Panc1 (cell line): Measurements from ENCODE around the gene IL17D. TPM values are rescaled to one million over a fixed set of nuclear protein-coding genes. Genes with fewer than 3 reads are reported as not detected.
"Not testable (repeated sequence)": the region's sequence is repeated elsewhere in the genome, so short reads cannot be mapped to it uniquely, and the experiment has no call there.

ENCODE experiments used
- ATAC-seq: fragments of 200-7000 bp; cut with Tn5 transposase; 2 replicates; pipeline ENCODE4 v1.9.1; 2020; ENCODE audit warnings: mild to moderate bottlenecking, moderate library complexity
- BruUV-seq: library from RNA; stranded (reverse); fragments of 400-500 nt; replicated peaks from 2 replicates; lab custom pipeline; 2021; lab: Mats Ljungman, UMichigan
- CTCF ChIA-PET: fragments of 300-600 bp; sonication (Branson Sonifier 250); formaldehyde crosslinking; loops from one replicate; lab custom pipeline; 2022; ENCODE audit warnings: antibody characterized with exemption; lab: Charles Lee
- POLR2A ChIA-PET: fragments of 300-600 bp; sonication (Branson Sonifier 250); formaldehyde crosslinking; loops from one replicate; lab custom pipeline; 2022; ENCODE audit warnings: antibody characterized with exemption; lab: Charles Lee
- DNase-seq: peaks from one replicate; pipeline ENCODE4 v3.0.0-alpha.2; 2010; ENCODE audit warnings: low read depth, low spot score
- H3K27ac ChIP-seq: 2 replicates; pipeline ENCODE4 v1.5.1; 2011; ENCODE audit warnings: mild to moderate bottlenecking, low read length, inconsistent platforms
- H3K27me3 ChIP-seq: fragments of 200-500 bp; sonication (Bioruptor generic); 2 replicates; pipeline ENCODE4 v1.6.0; 2014; ENCODE audit warnings: low read length, inconsistent platforms; ENCODE audit not compliant: control insufficient read depth, insufficient read depth
- H3K36me3 ChIP-seq: fragments of 200-500 bp; sonication (Bioruptor generic); 2 replicates; pipeline ENCODE4 v1.5.1; 2014; ENCODE audit warnings: inconsistent platforms, mild to moderate bottlenecking, low read length, moderate library complexity; ENCODE audit not compliant: control insufficient read depth, insufficient read depth
- H3K4me1 ChIP-seq: 2 replicates; pipeline ENCODE4 v1.5.1; 2011; ENCODE audit warnings: inconsistent platforms, mild to moderate bottlenecking, low read length, moderate library complexity; ENCODE audit not compliant: control insufficient read depth, insufficient read depth
- H3K4me3 ChIP-seq, 2 experiments: 2 replicates each; pipeline ENCODE4 v1.5.1; 2011 to 2012; ENCODE audit warnings: low read depth in 2 of 2, low read length in 2 of 2, mild to moderate bottlenecking in 2 of 2, inconsistent platforms in 1 of 2, moderate library complexity in 1 of 2
- H3K9me3 ChIP-seq: fragments of 200-500 bp; sonication (Bioruptor generic); 2 replicates; pipeline ENCODE4 v1.5.1; 2014; ENCODE audit warnings: low read depth, mild to moderate bottlenecking, inconsistent platforms, low read length, moderate library complexity; ENCODE audit not compliant: control insufficient read depth, insufficient read depth
- POLR2AphosphoS5 ChIP-seq: IDR thresholded peaks from 2 replicates; pipeline ENCODE4 v1.6.1; 2012; ENCODE audit warnings: mild to moderate bottlenecking, low read depth, low read length, moderate library complexity
- REST ChIP-seq, 2 experiments: IDR thresholded peaks; 2 replicates each; pipeline ENCODE4 v1.6.1; 2011 to 2012; ENCODE audit warnings: low read depth in 2 of 2, control low read depth in 1 of 2, low read length in 1 of 2, mild to moderate bottlenecking in 1 of 2, moderate library complexity in 1 of 2; ENCODE audit not compliant: insufficient read depth in 1 of 2
- SIN3A ChIP-seq: IDR thresholded peaks from 2 replicates; pipeline ENCODE4 v1.6.1; 2012; ENCODE audit warnings: low read depth, mild to moderate bottlenecking, low read length, moderate library complexity, borderline replicate concordance; ENCODE audit not compliant: insufficient read depth
- TCF7L2 ChIP-seq: IDR thresholded peaks from 2 replicates; pipeline ENCODE4 v1.6.1; 2011; ENCODE audit warnings: mild to moderate bottlenecking, low read depth, low read length, inconsistent platforms
- in situ Hi-C: cut with HindIII; loops from 2 replicates; pipeline ENCODE4 v1.10.0; 2016; ENCODE audit warnings: low sequenced_read_pairs, low pct_unique_long_range_greater_than_20kb
- intact Hi-C: fragments of 100-400 bp; cut with micrococcal nuclease; formaldehyde crosslinking; loops from one replicate; pipeline ENCODE4 v1.10.0; 2022; ENCODE audit not compliant: unreplicated experiment
- total RNA-seq: library from RNA; stranded (reverse); gene quantifications from one replicate; pipeline ENCODE4 v1.2.1, GENCODE V29; 2021; ENCODE audit not compliant: unreplicated experiment
- TF ChIP-seq, protein P1 (sequence below): fragments of 450-650 bp; IDR thresholded peaks from 2 replicates; pipeline ENCODE4 v1.5.1; 2017; ENCODE audit warnings: mild to moderate bottlenecking

IL17D gene
- total RNA-seq, 1 experiment from 2014 or later = 0.46 TPM

- TF ChIP-seq SIN3A (no peak), POLR2AphosphoS5 (no peak), TCF7L2 (no peak)
- TF ChIP-seq, protein P1, sequence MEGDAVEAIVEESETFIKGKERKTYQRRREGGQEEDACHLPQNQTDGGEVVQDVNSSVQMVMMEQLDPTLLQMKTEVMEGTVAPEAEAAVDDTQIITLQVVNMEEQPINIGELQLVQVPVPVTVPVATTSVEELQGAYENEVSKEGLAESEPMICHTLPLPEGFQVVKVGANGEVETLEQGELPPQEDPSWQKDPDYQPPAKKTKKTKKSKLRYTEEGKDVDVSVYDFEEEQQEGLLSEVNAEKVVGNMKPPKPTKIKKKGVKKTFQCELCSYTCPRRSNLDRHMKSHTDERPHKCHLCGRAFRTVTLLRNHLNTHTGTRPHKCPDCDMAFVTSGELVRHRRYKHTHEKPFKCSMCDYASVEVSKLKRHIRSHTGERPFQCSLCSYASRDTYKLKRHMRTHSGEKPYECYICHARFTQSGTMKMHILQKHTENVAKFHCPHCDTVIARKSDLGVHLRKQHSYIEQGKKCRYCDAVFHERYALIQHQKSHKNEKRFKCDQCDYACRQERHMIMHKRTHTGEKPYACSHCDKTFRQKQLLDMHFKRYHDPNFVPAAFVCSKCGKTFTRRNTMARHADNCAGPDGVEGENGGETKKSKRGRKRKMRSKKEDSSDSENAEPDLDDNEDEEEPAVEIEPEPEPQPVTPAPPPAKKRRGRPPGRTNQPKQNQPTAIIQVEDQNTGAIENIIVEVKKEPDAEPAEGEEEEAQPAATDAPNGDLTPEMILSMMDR = no peak
- DNase-seq (no peak), ATAC-seq (no peak)
- H3K27me3 ChIP-seq = no peaks in the 10 kb centered on the region
- no peaks in the 10 kb centered on the region for H3K4me1 ChIP-seq
- H3K27ac ChIP-seq = no peak overlapping the region
- in situ Hi-C loops (no loop called here), intact Hi-C loops (no loop called here)
- BruUV-seq = no TSS peak
- no peaks in the 10 kb centered on the region for H3K9me3 ChIP-seq
- ChIA-PET POLR2A (no interaction called here), CTCF (no interaction called here)
- no peaks in the 10 kb centered on the region for H3K36me3 ChIP-seq
- no peak overlapping the region for H3K4me3 ChIP-seq
Observed at GRCh38 chr13:20673715-20674114, 29.8 kb upstream of the IL17D start.

- ChIA-PET CTCF (no interaction called here), POLR2A (no interaction called here)
- no peaks in the 10 kb centered on the region for H3K9me3 ChIP-seq
- BruUV-seq = no TSS peak
- H3K27me3 ChIP-seq = no peaks in the 10 kb centered on the region
- in situ Hi-C loops (no loop called here), intact Hi-C loops (no loop called here)
- no peak overlapping the region for H3K4me3 ChIP-seq
- TF ChIP-seq REST (IDR thresholded peaks at IDR 0.05; ENCODE audit: insufficient read depth in 1 of 2, low read depth in 2 of 2, low read length in 1 of 2) (no peak), POLR2AphosphoS5 (no peak), SIN3A (no peak), TCF7L2 (no peak)
- TF ChIP-seq, protein P1 = no peak
- no peaks in the 10 kb centered on the region for H3K4me1 ChIP-seq
- DNase-seq (no peak), ATAC-seq (no peak)
- H3K36me3 ChIP-seq = no peaks in the 10 kb centered on the region
- H3K27ac ChIP-seq = no peak overlapping the region
Observed at GRCh38 chr13:20676213-20676612, 27.3 kb upstream of the IL17D start.

- H3K4me3 ChIP-seq, POLR2A ChIA-PET, H3K27me3 ChIP-seq, H3K36me3 ChIP-seq, H3K9me3 ChIP-seq, H3K4me1 ChIP-seq, DNase-seq, intact Hi-C loops, CTCF ChIA-PET, H3K27ac ChIP-seq, ATAC-seq, in situ Hi-C loops, BruUV-seq: not testable (repeated sequence)
Observed at GRCh38 chr13:20678606-20679005, 24.9 kb upstream of the IL17D start.
